Gastrocnemius medialis (tissue), 4 donors: ENCODE measurements around the gene TFDP1. TPM values are rescaled to one million over a fixed set of nuclear protein-coding genes. Genes with fewer than 3 reads are reported as not detected.

Source experiments
- ATAC-seq, 2 donors: fragments of 150-250 bp; one replicate each; pipeline ENCODE4 v1.9.1; 2016
- DNase-seq, 2 donors: peaks; one replicate each; pipeline ENCODE4 v3.0.0-alpha.2; 2019
- H3K27ac ChIP-seq, 4 donors: fragments of 200-600 bp; sonication (generic); 1 replicate in 1 of 4; 2 replicates in 3 of 4; pipeline ENCODE4 v1.5.1; 2016 to 2018; ENCODE audit warnings: mild to moderate bottlenecking in 2 of 4, moderate library complexity in 1 of 4
- H3K27me3 ChIP-seq, 3 donors: fragments of 200-600 bp; sonication (generic) in 2 of 3; 1 replicate in 1 of 3; 2 replicates in 2 of 3; pipeline versions ENCODE4 v1.5.1 to v1.6.0; 2016 to 2019; ENCODE audit warnings: mild to moderate bottlenecking in 1 of 3, moderate library complexity in 1 of 3
- H3K36me3 ChIP-seq, 2 donors: fragments of 200-600 bp; sonication (generic) in 1 of 2; one replicate each; pipeline ENCODE4 v1.5.1; 2017 to 2018
- H3K4me1 ChIP-seq, 2 donors: fragments of 200-600 bp; sonication (generic) in 1 of 2; one replicate each; pipeline ENCODE4 v1.5.1; 2016 to 2017; ENCODE audit warnings: mild to moderate bottlenecking in 2 of 2
- H3K4me3 ChIP-seq, 4 donors: fragments of 200-600 bp; sonication (generic) in 3 of 4; 1 replicate in 1 of 4; 2 replicates in 3 of 4; pipeline ENCODE4 v1.5.1; 2016 to 2019; ENCODE audit warnings: mild to moderate bottlenecking in 2 of 4
- H3K9me3 ChIP-seq, 3 donors: fragments of 200-600 bp; sonication (generic) in 2 of 3; 1 replicate in 1 of 3; 2 replicates in 2 of 3; pipeline ENCODE4 v1.5.1; 2016 to 2019
- CTCF ChIP-seq, 5 experiments: fragments of 450-650 bp in 3 of 5; fragments of 200-600 bp in 2 of 5; sonication (generic) in 2 of 5; IDR thresholded peaks in 4 of 5; conservative IDR thresholded peaks in 1 of 5; 1 replicate in 4 of 5; 2 replicates in 1 of 5; pipeline ENCODE4 v1.5.1; 2016 to 2019; ENCODE audit warnings: antibody characterized with exemption in 5 of 5, mild to moderate bottlenecking in 3 of 5, moderate library complexity in 3 of 5
- POLR2A ChIP-seq, 2 donors: fragments of 450-650 bp; IDR thresholded peaks; one replicate each; pipeline ENCODE4 v1.6.1; 2017; ENCODE audit warnings: antibody characterized with exemption in 2 of 2, mild to moderate bottlenecking in 2 of 2, moderate library complexity in 2 of 2
- in situ Hi-C, 4 donors: fragments of 200-750 bp; cut with MboI; loops; one replicate each; pipeline versions ENCODE4 v1.15.0 to v1.8.0; 2017; ENCODE audit warnings: low sequenced_read_pairs in 4 of 4
- intact Hi-C: fragments of 100-400 bp; cut with DNase I; formaldehyde crosslinking; loops from one replicate; pipeline ENCODE4 v1.15.1; 2023; ENCODE audit warnings: low total_unique reads
- total RNA-seq, 4 donors: library from RNA; depleted of rRNA; stranded (reverse); fragments of >200 nt; gene quantifications; one replicate each; pipeline versions ENCODE4 v1.1.0 to v1.2.3, GENCODE V29; 2016

The TFDP1 gene
- total RNA-seq, 4 donors from 2014 or later = 14.9 to 35.4 (median 29.1) TPM

GRCh38 chr13:113586661-113587479 is 2.3 kb downstream of the TFDP1 start:
- no peak for TF ChIP-seq POLR2A (IDR thresholded peaks at IDR 0.05)
- TF ChIP-seq CTCF (IDR thresholded peaks at IDR 0.05 in 4 of 5, conservative IDR thresholded peaks at IDR 0.05 in 1 of 5) = no peak
- H3K9me3 ChIP-seq = no peaks in the 10 kb centered on the region
- H3K4me1 ChIP-seq = peaks cover 0 to 2% of the 10 kb centered on the region in 2 donors
- ATAC-seq (no peak), DNase-seq (no peak)
- H3K27ac ChIP-seq = no peak overlapping the region
- in situ Hi-C loops (no loop called here), intact Hi-C loops (no loop called here)
- no peak overlapping the region for H3K4me3 ChIP-seq
- H3K36me3 ChIP-seq = peaks cover 0 to 7% of the 10 kb centered on the region in 2 donors
- no peaks in the 10 kb centered on the region for H3K27me3 ChIP-seq

DNA sequence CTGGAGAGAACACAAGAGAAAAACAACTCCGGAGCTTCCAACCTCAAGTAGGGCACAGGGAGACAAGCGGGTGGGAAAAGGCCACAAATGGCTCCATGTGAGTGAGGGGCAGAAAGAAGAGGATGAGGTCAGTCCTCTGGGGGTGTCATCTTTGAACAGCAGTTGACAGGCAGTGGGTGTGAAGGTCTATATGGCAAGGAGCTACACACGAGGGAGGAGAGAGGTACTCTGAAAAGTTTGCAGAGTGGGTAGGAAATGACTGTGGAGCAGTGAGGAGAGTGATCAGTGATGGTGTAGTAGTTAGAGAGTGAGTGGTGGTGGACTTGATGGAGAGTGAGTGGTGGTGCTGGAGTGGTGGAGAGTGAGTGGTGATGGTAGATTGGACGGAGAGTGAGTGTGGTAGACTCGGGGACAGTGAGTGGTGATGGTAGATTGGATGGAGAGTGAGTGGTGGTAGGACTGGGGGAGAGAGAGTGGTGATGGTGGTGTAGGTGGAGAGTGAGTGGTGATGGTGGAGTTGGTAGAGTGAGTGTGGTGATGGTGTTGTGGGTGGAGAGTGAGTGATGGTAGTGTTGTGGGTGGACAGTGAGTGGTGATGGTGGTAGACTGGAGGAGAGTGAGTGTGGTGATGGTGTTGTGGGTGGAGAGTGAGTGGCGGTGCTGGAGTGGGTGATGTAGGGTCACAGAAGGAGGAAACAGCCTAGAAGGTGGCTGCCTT is 4.0 kb downstream of the TFDP1 start:
- ATAC-seq = no peak
- Histone ChIP-seq H3K36me3 (peaks cover 0 to 7% of the 10 kb centered on the region in 2 donors), H3K27ac (no peak overlapping the region), H3K9me3 (no peaks in the 10 kb centered on the region), H3K27me3 (no peaks in the 10 kb centered on the region), H3K4me3 (no peak overlapping the region), H3K4me1 (peaks cover 0 to 2% of the 10 kb centered on the region in 2 donors)
- intact Hi-C loops = no loop called here
- in situ Hi-C loops = no loop called here
- TF ChIP-seq CTCF (IDR thresholded peaks at IDR 0.05 in 4 of 5, conservative IDR thresholded peaks at IDR 0.05 in 1 of 5) = no peak
- TF ChIP-seq POLR2A (IDR thresholded peaks at IDR 0.05) = no peak
- DNase-seq = no peak

GRCh38 chr13:113589251-113589960 is 4.9 kb downstream of the TFDP1 start:
- in situ Hi-C loops (no loop called here), intact Hi-C loops (no loop called here)
- Histone ChIP-seq H3K4me3 (no peak overlapping the region), H3K27me3 (no peaks in the 10 kb centered on the region), H3K36me3 (peaks cover 0 to 7% of the 10 kb centered on the region in 2 donors), H3K9me3 (no peaks in the 10 kb centered on the region), H3K27ac (no peak overlapping the region), H3K4me1 (peaks cover 0 to 2% of the 10 kb centered on the region in 2 donors)
- TF ChIP-seq CTCF (IDR thresholded peaks at IDR 0.05 in 4 of 5, conservative IDR thresholded peaks at IDR 0.05 in 1 of 5) (no peak), POLR2A (IDR thresholded peaks at IDR 0.05) (no peak)
- no peak for ATAC-seq
- no peak for DNase-seq

GRCh38 chr13:113589961-113590339 is 5.4 kb downstream of the TFDP1 start:
- DNase-seq (no peak), ATAC-seq (no peak)
- H3K4me3 ChIP-seq = no peak overlapping the region
- in situ Hi-C loops = no loop called here
- TF ChIP-seq POLR2A (IDR thresholded peaks at IDR 0.05) (no peak), CTCF (IDR thresholded peaks at IDR 0.05 in 4 of 5, conservative IDR thresholded peaks at IDR 0.05 in 1 of 5) (no peak)
- intact Hi-C loops = no loop called here
- no peaks in the 10 kb centered on the region for H3K9me3 ChIP-seq
- H3K27ac ChIP-seq = no peak overlapping the region
- H3K4me1 ChIP-seq = peaks cover 0 to 2% of the 10 kb centered on the region in 2 donors
- H3K36me3 ChIP-seq = peaks cover 0 to 7% of the 10 kb centered on the region in 2 donors
- no peaks in the 10 kb centered on the region for H3K27me3 ChIP-seq
